ENCODE measurements around the gene KASH5. TPM values are rescaled to one million over a fixed set of nuclear protein-coding genes. Genes with fewer than 3 reads are reported as not detected.

The KASH5 gene
- total and polyA plus RNA-seq, 12 donors, result not detected

DNA sequence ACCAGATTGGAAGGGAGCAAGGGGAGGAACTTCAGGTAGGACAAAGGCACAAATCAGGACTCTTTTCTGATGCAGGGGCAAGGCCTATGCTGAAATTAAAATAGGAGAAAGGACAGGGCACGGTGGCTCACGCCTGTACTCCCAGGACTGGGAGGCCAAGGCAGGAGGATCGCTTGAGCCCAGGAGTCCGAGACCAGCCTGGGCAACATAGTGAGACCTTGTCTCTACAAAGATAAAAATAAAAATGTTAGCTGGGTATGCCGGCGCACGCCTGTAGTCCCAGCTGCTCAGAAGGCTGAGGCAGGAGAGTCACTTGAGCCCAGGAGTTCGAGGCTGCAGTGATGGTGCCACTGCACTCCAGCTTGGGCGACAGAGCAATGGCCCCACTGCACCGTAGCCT, 47.6 kb downstream of the KASH5 start:
- WGBS, 2 donors, result 83% methylated on average over 10 of the region's 10 CpGs
- no peak for DNase-seq
- intact Hi-C loops (cut with DNase I), result loop anchor here in 2 of 10 donors (5.0 kb wide), 2 partner anchors 33 to 43 kb away; no protein-coding TSS in a partner anchor

DNA sequence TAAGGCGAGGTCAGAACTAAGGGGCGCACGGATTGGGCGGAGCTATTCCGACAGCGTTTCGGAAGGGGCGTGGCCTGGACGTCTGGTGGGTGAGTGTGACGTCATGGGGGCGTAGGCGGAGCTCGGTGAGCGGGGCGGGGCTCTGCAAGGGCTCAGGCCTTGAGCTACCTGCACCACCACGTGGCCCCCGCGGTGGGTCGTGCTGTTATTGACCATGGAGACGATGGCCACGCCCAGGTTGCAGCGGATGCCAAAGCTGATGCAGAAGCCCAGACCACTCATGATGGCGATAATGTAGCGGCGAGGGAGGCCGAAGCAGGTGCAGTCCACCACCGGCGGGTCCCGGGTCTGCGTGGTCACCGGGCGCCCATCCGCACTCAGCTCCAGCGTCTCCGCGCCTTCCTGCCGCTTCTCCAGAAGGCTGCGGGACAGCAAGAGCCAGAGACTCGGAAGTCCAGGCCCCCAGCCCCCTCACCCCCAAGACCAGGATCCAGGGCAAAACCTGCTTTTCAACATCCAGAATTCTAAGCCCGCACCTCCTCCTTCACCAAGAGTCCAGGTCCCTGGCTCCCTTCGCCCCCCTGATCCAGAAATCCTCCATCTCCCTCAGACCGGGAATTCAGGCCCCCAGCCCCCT, 48.5 kb downstream of the KASH5 start:
- intact Hi-C loops (cut with DNase I), result loop anchor here in 2 of 10 donors (5.0 kb wide), 2 partner anchors 34 to 44 kb away; no protein-coding TSS in a partner anchor
- no peak for DNase-seq
- Histone ChIP-seq H3K27ac (no peak overlapping the region), H3K27me3 (peaks cover 16 to 98% (median 94%) of the 10 kb centered on the region in 7 donors), H3K36me3 (no peaks in the 10 kb centered on the region), H3K4me1 (peaks cover 0 to 6% (median 0%) of the 10 kb centered on the region in 9 donors), H3K4me3 (no peak overlapping the region), H3K9me3 (no peaks in the 10 kb centered on the region)
- 12 to 18% methylated on average over 41 to 42 of the region's 42 CpGs for WGBS, 2 donors
- no peak for ATAC-seq
- TF ChIP-seq, protein P1, sequence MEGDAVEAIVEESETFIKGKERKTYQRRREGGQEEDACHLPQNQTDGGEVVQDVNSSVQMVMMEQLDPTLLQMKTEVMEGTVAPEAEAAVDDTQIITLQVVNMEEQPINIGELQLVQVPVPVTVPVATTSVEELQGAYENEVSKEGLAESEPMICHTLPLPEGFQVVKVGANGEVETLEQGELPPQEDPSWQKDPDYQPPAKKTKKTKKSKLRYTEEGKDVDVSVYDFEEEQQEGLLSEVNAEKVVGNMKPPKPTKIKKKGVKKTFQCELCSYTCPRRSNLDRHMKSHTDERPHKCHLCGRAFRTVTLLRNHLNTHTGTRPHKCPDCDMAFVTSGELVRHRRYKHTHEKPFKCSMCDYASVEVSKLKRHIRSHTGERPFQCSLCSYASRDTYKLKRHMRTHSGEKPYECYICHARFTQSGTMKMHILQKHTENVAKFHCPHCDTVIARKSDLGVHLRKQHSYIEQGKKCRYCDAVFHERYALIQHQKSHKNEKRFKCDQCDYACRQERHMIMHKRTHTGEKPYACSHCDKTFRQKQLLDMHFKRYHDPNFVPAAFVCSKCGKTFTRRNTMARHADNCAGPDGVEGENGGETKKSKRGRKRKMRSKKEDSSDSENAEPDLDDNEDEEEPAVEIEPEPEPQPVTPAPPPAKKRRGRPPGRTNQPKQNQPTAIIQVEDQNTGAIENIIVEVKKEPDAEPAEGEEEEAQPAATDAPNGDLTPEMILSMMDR (IDR thresholded peaks at IDR 0.05), result no peak

More for the DNA sequence above, 47.6 kb downstream of the KASH5 start:
- Histone ChIP-seq H3K4me1 (peaks cover 0 to 6% (median 0%) of the 10 kb centered on the region in 9 donors), H3K9me3 (no peaks in the 10 kb centered on the region), H3K36me3 (no peaks in the 10 kb centered on the region), H3K27ac (no peak overlapping the region), H3K4me3 (no peak overlapping the region), H3K27me3 (peaks cover 16 to 98% (median 95%) of the 10 kb centered on the region in 7 donors)
- TF ChIP-seq, protein P1 (IDR thresholded peaks at IDR 0.05), result no peak
- ATAC-seq, result no peak

DNA sequence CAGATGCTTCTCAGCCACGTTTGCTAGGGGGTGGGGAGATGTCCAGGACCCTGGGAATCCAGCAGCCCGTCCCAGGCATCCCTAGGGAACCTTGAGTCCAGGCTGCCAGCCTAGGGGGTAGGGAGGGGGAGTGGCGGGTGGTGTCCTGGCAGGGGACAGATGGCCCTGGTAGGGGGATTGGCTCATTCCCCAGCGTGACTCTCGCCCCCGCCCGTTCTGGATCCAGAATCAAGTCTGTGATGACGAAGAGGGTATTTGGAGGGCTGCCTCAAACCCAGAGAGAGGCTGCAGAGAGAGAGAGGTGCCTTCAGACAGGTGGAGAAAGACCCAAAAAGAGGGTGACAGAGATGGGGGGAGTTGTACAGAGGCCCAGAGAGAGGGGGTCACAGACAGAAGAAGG, 49.2 kb downstream of the KASH5 start:
- Histone ChIP-seq H3K27ac (no peak overlapping the region), H3K4me1 (peaks cover 0 to 12% (median 4%) of the 10 kb centered on the region in 9 donors), H3K9me3 (no peaks in the 10 kb centered on the region), H3K27me3 (peaks cover 16 to 98% (median 94%) of the 10 kb centered on the region in 7 donors), H3K36me3 (no peaks in the 10 kb centered on the region), H3K4me3 (no peak overlapping the region)
- no peak for DNase-seq
- 19 to 22% methylated on average over 8 of the region's 8 CpGs for WGBS, 2 donors
- intact Hi-C loops (cut with DNase I), result loop anchor here in 2 of 10 donors (5.0 kb wide), 2 partner anchors 35 to 45 kb away; no protein-coding TSS in a partner anchor
- ATAC-seq, result no peak
- TF ChIP-seq, protein P1 (IDR thresholded peaks at IDR 0.05), result no peak

DNA sequence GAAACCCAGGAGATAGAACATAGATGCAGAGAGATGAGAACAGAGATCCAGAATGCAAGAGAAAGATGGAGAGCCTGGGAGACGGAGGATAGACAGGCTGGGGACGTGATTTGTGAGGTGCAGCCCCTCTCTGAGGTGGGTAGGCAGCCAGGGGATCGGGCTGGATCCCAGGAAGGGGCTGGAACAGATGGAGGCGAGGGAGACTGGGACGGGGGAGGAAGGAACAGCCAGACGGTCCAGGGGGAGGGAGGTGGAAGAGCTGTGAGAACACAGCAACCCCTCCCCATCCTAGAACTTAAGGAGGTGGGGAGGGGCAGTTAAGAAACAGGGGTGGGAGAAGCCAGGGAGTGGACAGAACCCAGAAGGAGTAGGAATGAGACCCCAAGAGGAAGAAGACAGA, 50.2 kb downstream of the KASH5 start:
- no peak overlapping the region for H3K4me3 ChIP-seq
- intact Hi-C loops (cut with DNase I), result loop anchor here in 2 of 10 donors (5.0 kb wide), 2 partner anchors 36 to 46 kb away; no protein-coding TSS in a partner anchor
- no peaks in the 10 kb centered on the region for H3K36me3 ChIP-seq
- TF ChIP-seq, protein P1 (IDR thresholded peaks at IDR 0.05), result no peak
- H3K9me3 ChIP-seq, result no peaks in the 10 kb centered on the region
- H3K27me3 ChIP-seq, result peaks cover 8 to 91% (median 86%) of the 10 kb centered on the region in 7 donors
- H3K4me1 ChIP-seq, result peaks cover 0 to 17% (median 6%) of the 10 kb centered on the region in 9 donors
- ATAC-seq (no peak), DNase-seq (no peak)
- 18 to 22% methylated on average over 6 of the region's 6 CpGs for WGBS, 2 donors
- no peak overlapping the region for H3K27ac ChIP-seq

Measured in heart right ventricle (tissue), 16 donors.